ENCODE results near the gene INSL3. TPM values are rescaled to one million over a fixed set of nuclear protein-coding genes. Genes with fewer than 3 reads are reported as not detected.

INSL3 gene
- total and polyA plus RNA-seq, 2 of the 8 experiments (the other 6 are each of a cell fraction or from before 2014, with no cell fraction given): 0.41 to 1.5 TPM

DNA sequence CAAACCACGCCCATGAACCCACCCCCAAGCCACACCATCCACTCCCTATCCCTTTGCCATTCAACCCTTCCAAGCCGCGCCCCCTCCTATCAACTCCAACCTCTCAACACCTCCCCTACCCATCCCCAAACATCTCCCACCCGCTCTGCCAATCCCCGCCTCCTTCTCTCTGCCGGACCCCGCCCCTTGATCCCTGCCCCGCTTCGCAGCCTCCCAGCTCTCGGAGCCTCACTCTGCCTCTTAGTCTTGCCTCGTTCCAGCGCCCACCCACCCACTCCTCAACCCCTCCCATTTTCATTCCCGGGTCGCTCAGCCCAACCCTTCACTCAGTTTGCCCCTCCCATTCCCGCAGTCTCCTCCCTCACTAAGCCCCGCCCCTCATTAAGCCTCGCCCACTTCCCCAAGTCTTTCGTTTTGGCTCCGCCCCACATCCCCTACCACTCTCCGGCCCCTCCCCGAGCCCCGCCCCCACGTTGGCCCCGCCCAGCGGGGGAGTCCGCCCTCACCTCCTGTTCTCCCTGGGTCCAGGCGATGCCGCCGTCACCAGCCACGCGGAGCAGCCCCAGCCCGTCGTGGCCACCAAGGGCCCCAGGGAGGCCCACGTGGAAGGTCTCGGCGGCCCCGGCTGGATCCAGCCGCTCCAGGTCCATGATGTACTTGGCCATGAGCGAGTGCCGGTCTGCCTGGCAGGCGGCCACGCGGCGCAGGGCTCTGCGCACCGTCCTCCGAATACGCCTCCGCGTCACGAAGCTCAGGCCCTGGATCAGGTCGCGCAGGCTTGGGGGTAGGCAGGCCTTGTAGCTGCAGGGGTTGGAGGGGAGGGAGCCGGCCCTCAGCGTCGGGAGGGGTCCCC is 20.7 kb upstream of the INSL3 start:
- Histone ChIP-seq H3K14ac (ENCODE audit: insufficient read length) (no peak overlapping the region), H2BK15ac (ENCODE audit: low read length) (peak overlapping the region; percentile 81; the same call in 1 of the 2 replicates), H4K91ac (replicated peaks; ENCODE audit: insufficient read length, low read length) (peak overlapping the region; percentile 74), H3K56ac (replicated peaks; ENCODE audit: insufficient read length, low read depth, low read length) (peak overlapping the region; percentile 59), H3K9ac (replicated peaks in 1 of 4; ENCODE audit: extremely low read depth in 1 of 4, low read depth in 3 of 4, low read length in 3 of 4) (peak overlapping the region; percentile 3 to 77 (median 64); a peak in 5 of 7 replicates), H4K20me1 (replicated peaks in 1 of 2; ENCODE audit: control insufficient read depth in 1 of 2, insufficient read depth in 2 of 2, low read length in 2 of 2) (peaks cover 0 to 3% of the 10 kb centered on the region in 2 experiments), H3K79me1 (ENCODE audit: low read depth, low read length) (no peaks in the 10 kb centered on the region), H3K36me3 (ENCODE audit: control insufficient read depth in 2 of 4, insufficient read depth in 4 of 4, low read length in 3 of 4) (no peaks in the 10 kb centered on the region), H3K9me3 (ENCODE audit: insufficient read depth in 2 of 2, low read depth in 1 of 2, low read length in 1 of 2) (no peaks in the 10 kb centered on the region), H2AK5ac (ENCODE audit: low read depth, low read length) (no peak overlapping the region), H2BK120ac (replicated peaks; ENCODE audit: low read depth, low read length) (peak overlapping the region; percentile 64), H3K4me2 (ENCODE audit: insufficient read depth in 1 of 2, low read depth in 2 of 2, low read length in 2 of 2) (peak overlapping the region; percentile 66 to 92), H3K27ac (ENCODE audit: low read depth, low read length) (no peak overlapping the region), H3K4me3 (ENCODE audit: extremely low read depth in 1 of 4, insufficient read depth in 2 of 4, low read depth in 3 of 4, low read length in 4 of 4) (peak overlapping the region; percentile 50 to 72 (median 62)), H4K5ac (ENCODE audit: insufficient read length, low read depth, low read length) (no peak overlapping the region), H3K23ac (ENCODE audit: insufficient read length) (no peak overlapping the region), H3K23me2 (ENCODE audit: low read depth, low read length) (peaks cover 12% of the 10 kb centered on the region), H3K27me3 (replicated peaks in 1 of 4; ENCODE audit: control insufficient read depth in 3 of 4, extremely low read depth in 1 of 4, insufficient read depth in 3 of 4, low read length in 3 of 4) (peaks cover 0 to 9% (median 2%) of the 10 kb centered on the region in 4 experiments; a peak in 3 of 7 replicates), H4K8ac (ENCODE audit: extremely low read depth, insufficient read depth, low read length) (peak overlapping the region; percentile 83), H2AFZ (ENCODE audit: low read length) (no peak overlapping the region), H3K4ac (replicated peaks; ENCODE audit: insufficient read length, low read depth, low read length) (peak overlapping the region; percentile 98), H2BK12ac (ENCODE audit: low read depth, low read length) (peak overlapping the region; percentile 80; the same call in 1 of the 2 replicates), H3K18ac (ENCODE audit: extremely low read depth, low read length) (peak overlapping the region; percentile 78), H2BK20ac (ENCODE audit: low read length) (no peak overlapping the region), H3K4me1 (replicated peaks in 1 of 4; ENCODE audit: control insufficient read depth in 3 of 4, insufficient read depth in 4 of 4, low read length in 3 of 4) (peaks cover 0 to 11% (median 3%) of the 10 kb centered on the region in 4 experiments; a peak in 5 of 7 replicates), H2BK5ac (ENCODE audit: low read depth, low read length) (peak overlapping the region; percentile 90), H3K79me2 (ENCODE audit: control insufficient read depth in 1 of 2, insufficient read depth in 2 of 2, low read length in 2 of 2) (no peaks in the 10 kb centered on the region)
- ChIA-PET POLR2A (ENCODE audit: partially characterized antibody) (interaction anchor here (0.6 to 12.5 kb wide), 8 partner anchors 10 to 164 kb away, joined by 3 to 133 read pairs (median 3); partner anchors contain the start of gene RPL18A), CTCF (ENCODE audit: partially characterized antibody) (interaction anchor here (1.3 to 2.1 kb wide), 2 partner anchors 7 to 11 kb away, joined by 4 to 8 read pairs; no protein-coding TSS in a partner anchor)
- DNase-seq (ENCODE audit: low read depth in 1 of 2, low spot score in 2 of 2): peak; percentile 97 to 99
- WGBS, 2 experiments (ENCODE audit: extremely low coverage in 1 of 2, insufficient coverage in 1 of 2, insufficient read length in 1 of 2, insufficient replicate concordance in 2 of 2, low coverage in 1 of 2, low lambda C conversion rate in 2 of 2, missing lambda C conversion rate in 1 of 2): 3 to 100% methylated on average over 2 to 28 of the region's 56 CpGs
- FAIRE-seq: peak; percentile 92
- TF ChIP-seq KDM1A (IDR thresholded peaks at IDR 0.05; ENCODE audit: borderline replicate concordance, low read length): no peak
- no peak for TF ChIP-seq RXRA (IDR thresholded peaks at IDR 0.05; ENCODE audit: insufficient read depth, low read depth, low read length)
- no peak for TF ChIP-seq TCF12 (IDR thresholded peaks at IDR 0.05; ENCODE audit: low read depth, low read length)
- no peak for TF ChIP-seq SRF (IDR thresholded peaks at IDR 0.05; ENCODE audit: low read depth, low read length)
- TF ChIP-seq FOSL1 (IDR thresholded peaks at IDR 0.05; ENCODE audit: insufficient read depth, low read depth, low read length): no peak
- TF ChIP-seq TAF7 (optimal IDR thresholded peaks at IDR 0.05; ENCODE audit: borderline replicate concordance, low read depth, low read length): no peak
- no peak for TF ChIP-seq MAFK (IDR thresholded peaks at IDR 0.05; ENCODE audit: low read depth, low read length)
- TF ChIP-seq SIN3A (conservative IDR thresholded peaks at IDR 0.05 in 1 of 2, IDR thresholded peaks at IDR 0.05 in 1 of 2; ENCODE audit: low read depth in 1 of 2, low read length in 2 of 2): peak in 1 of 2 experiments; percentile 84; a peak in 2 of 4 replicates

Measured in H1 (cell line).